K562 (cell line): ENCODE measurements around the gene DIP2C. TPM values are rescaled to one million over a fixed set of nuclear protein-coding genes. Genes with fewer than 3 reads are reported as not detected.

Source experiments
- ATAC-seq: fragments of 200-7000 bp; cut with Tn5 transposase; 3 replicates; pipeline ENCODE4 v1.9.1; 2020; ENCODE audit warnings: moderate library complexity
- BruUV-seq: library from RNA; stranded (reverse); fragments of 400-500 nt; replicated peaks from 2 replicates; lab custom pipeline; 2021; lab: Mats Ljungman, UMichigan
- CTCF ChIA-PET: fragments of 300-600 bp; formaldehyde crosslinking; extraction: SDS; loops from one replicate; lab custom pipeline; 2021; ENCODE audit warnings: low intra/inter-chr PET ratio; lab: Yijun Ruan, JAX
- POLR2A ChIA-PET: fragments of 300-600, 350-650 bp; sonication (Branson Sonifier 250); formaldehyde crosslinking; extraction: SDS; loops from one replicate; lab custom pipeline; 2021; ENCODE audit warnings: antibody characterized with exemption, inconsistent platforms; lab: Yijun Ruan, JAX
- DNase-seq, 4 experiments: peaks; one replicate each; pipeline versions ENCODE4 v3.0.0 to v3.0.0-alpha.2; 2011 to 2018; ENCODE audit warnings: low spot score in 3 of 4, mixed read lengths in 3 of 4; ENCODE audit errors: extremely low read depth in 1 of 4
- FAIRE-seq: peaks from 2 replicates; lab custom pipeline; 2011; peaks lifted over from hg19 to GRCh38; lab: Jason Lieb, UNC
- H2AFZ ChIP-seq: 2 replicates; pipeline ENCODE4 v1.6.0; 2011; ENCODE audit warnings: low read depth, low read length, control low read depth, inconsistent platforms
- H3K27ac ChIP-seq: fragments of 200-600 bp; 3 replicates; pipeline ENCODE4 v1.8.0; 2011; ENCODE audit warnings: low read depth, mild to moderate bottlenecking, control low read depth, inconsistent platforms, low read length, moderate library complexity, mixed read lengths; ENCODE audit errors: extremely low read depth
- H3K27me3 ChIP-seq, 2 experiments: fragments of 300-600 bp in 1 of 2; 2 replicates in 1 of 2; 3 replicates in 1 of 2; pipeline versions ENCODE4 v1.6.0 to v1.8.0; 2011; ENCODE audit warnings: inconsistent platforms in 2 of 2, low read length in 2 of 2, mild to moderate bottlenecking in 1 of 2, mixed read lengths in 1 of 2, moderate library complexity in 1 of 2; ENCODE audit not compliant: control insufficient read depth in 2 of 2, insufficient read depth in 2 of 2
- H3K36me3 ChIP-seq: fragments of 300-600 bp; 3 replicates; pipeline ENCODE4 v1.8.0; 2011; ENCODE audit warnings: mild to moderate bottlenecking, low read length, inconsistent platforms; ENCODE audit not compliant: control insufficient read depth, insufficient read depth
- H3K4me1 ChIP-seq, 2 experiments: fragments of 200-600 bp in 1 of 2; replicated peaks in 1 of 2; 2 replicates in 1 of 2; 3 replicates in 1 of 2; pipeline versions ENCODE4 v1.5.1 to v1.8.0; 2011; ENCODE audit warnings: inconsistent platforms in 2 of 2, low read length in 2 of 2, mild to moderate bottlenecking in 1 of 2, mixed read lengths in 1 of 2, moderate library complexity in 1 of 2; ENCODE audit not compliant: control insufficient read depth in 2 of 2, insufficient read depth in 2 of 2
- H3K4me2 ChIP-seq: 2 replicates; pipeline ENCODE4 v1.6.1; 2011; ENCODE audit warnings: low read length, control low read depth, inconsistent platforms, mixed read lengths; ENCODE audit not compliant: insufficient read depth
- H3K4me3 ChIP-seq: fragments of 200-600 bp; sonication (generic), shearing (Covaris generic); 2 replicates; pipeline ENCODE4 v1.5.1; 2016; ENCODE audit warnings: control low read depth, inconsistent platforms
- H3K79me2 ChIP-seq: fragments of 200-600 bp; 3 replicates; pipeline ENCODE4 v1.8.0; 2011; ENCODE audit warnings: low read length, inconsistent platforms; ENCODE audit not compliant: control insufficient read depth, insufficient read depth
- H3K9ac ChIP-seq, 2 experiments: 2 replicates each; pipeline versions ENCODE4 v1.6.0 to v1.6.1; 2011; ENCODE audit warnings: low read depth in 2 of 2, low read length in 2 of 2, control low read depth in 1 of 2, inconsistent platforms in 1 of 2, mild to moderate bottlenecking in 1 of 2, mixed read lengths in 1 of 2; ENCODE audit not compliant: insufficient read depth in 1 of 2
- H3K9me1 ChIP-seq: one replicate; pipeline ENCODE4 v1.6.0; 2011; ENCODE audit warnings: inconsistent platforms, mild to moderate bottlenecking, low read length, moderate library complexity; ENCODE audit not compliant: control insufficient read depth, insufficient read depth
- H3K9me3 ChIP-seq: replicated peaks from 2 replicates; pipeline ENCODE4 v1.5.1; 2011; ENCODE audit warnings: low read depth, low read length, inconsistent platforms; ENCODE audit not compliant: control insufficient read depth, insufficient read depth
- H4K20me1 ChIP-seq: replicated peaks from 2 replicates; pipeline ENCODE4 v1.6.1; 2011; ENCODE audit warnings: low read length, inconsistent platforms, mixed read lengths; ENCODE audit not compliant: control insufficient read depth, insufficient read depth
- BCLAF1 ChIP-seq, 2 experiments: fragments of 450-650 bp in 1 of 2; IDR thresholded peaks; 2 replicates each; pipeline ENCODE4 v1.6.1; 2011 to 2017; ENCODE audit warnings: low read depth in 2 of 2, antibody characterized with exemption in 1 of 2, borderline replicate concordance in 1 of 2, low read length in 1 of 2, mild to moderate bottlenecking in 1 of 2, mixed read lengths in 1 of 2; ENCODE audit not compliant: control insufficient read depth in 1 of 2
- EP400 ChIP-seq: fragments of 450-650 bp; IDR thresholded peaks from 2 replicates; pipeline ENCODE4 v1.6.1; 2017; ENCODE audit warnings: antibody characterized with exemption, mild to moderate bottlenecking, moderate library complexity
- HDAC2 ChIP-seq: fragments of 450-650 bp; IDR thresholded peaks from 2 replicates; pipeline ENCODE4 v1.6.1; 2016; ENCODE audit warnings: mild to moderate bottlenecking
- MCM2 ChIP-seq: fragments of 450-650 bp; IDR thresholded peaks from 2 replicates; pipeline ENCODE4 v1.6.1; 2017; ENCODE audit warnings: low read depth, mild to moderate bottlenecking
- MYNN ChIP-seq, 2 experiments: sonication (generic); formaldehyde crosslinking in 1 of 2; IDR thresholded peaks; 2 replicates each; pipeline versions ENCODE4 v1.5.0 to v1.6.1; 2016 to 2020; ENCODE audit warnings: antibody characterized with exemption in 1 of 2, missing genetic modification reagents in 1 of 2
- NR2C1 ChIP-seq, 2 experiments: fragments of 450-650 bp; IDR thresholded peaks; 2 replicates each; pipeline ENCODE4 v1.6.1; 2017; ENCODE audit warnings: mild to moderate bottlenecking in 2 of 2, antibody characterized with exemption in 1 of 2, inconsistent platforms in 1 of 2, missing compliant biosample characterization in 1 of 2, missing genetic modification characterization in 1 of 2
- PHTF2 ChIP-seq: fragments of 250-450 bp; sonication (Bioruptor Pico); IDR thresholded peaks from 2 replicates; pipeline ENCODE4 v1.5.0; 2021; ENCODE audit warnings: mild to moderate bottlenecking
- RNF219 ChIP-seq: fragments of 250-450 bp; sonication (Bioruptor Pico); IDR thresholded peaks from 2 replicates; pipeline ENCODE4 v1.5.0; 2022; ENCODE audit warnings: mild to moderate bottlenecking
- SMARCA5 ChIP-seq: fragments of 450-650 bp; IDR thresholded peaks from 2 replicates; pipeline ENCODE4 v1.6.1; 2016
- SREBF1 ChIP-seq: fragments of 150-350 bp; IDR thresholded peaks from 2 replicates; pipeline ENCODE4 v1.6.1; 2014; ENCODE audit warnings: antibody characterized with exemption, low read depth, low read length, borderline replicate concordance
- TRIM24 ChIP-seq, 2 experiments: fragments of 450-650 bp; IDR thresholded peaks; 2 replicates each; pipeline ENCODE4 v1.6.1; 2016
- U2AF1 ChIP-seq: fragments of 200-400 bp; formaldehyde crosslinking; optimal IDR thresholded peaks from 2 replicates; pipeline ENCODE3; 2017; ENCODE audit warnings: mild to moderate bottlenecking, low read depth, low read length, moderate library complexity
- ZC3H8 ChIP-seq: fragments of 450-650 bp; IDR thresholded peaks from 2 replicates; pipeline ENCODE4 v1.6.1; 2017
- WGBS: fragments of 100-300 bp; shearing (Covaris generic); methylation state at CpG from one replicate; pipeline ENCODE4 v1.1.6; 2016; ENCODE audit warnings: low coverage, mixed read lengths; ENCODE audit not compliant: insufficient coverage; ENCODE audit errors: missing lambda C conversion rate; 5-methylcytosine and 5-hydroxymethylcytosine counted together
- in situ Hi-C: fragments of 300-500 bp; cut with MboI; formaldehyde crosslinking; loops from 4 replicates; pipeline ENCODE4 v1.15.0; 2018; ENCODE audit warnings: inconsistent platforms, mixed read lengths
- intact Hi-C: fragments of 100-400 bp; cut with micrococcal nuclease; formaldehyde crosslinking; loops from 2 replicates; pipeline ENCODE4 v1.14.2; 2022
- polyA plus RNA-seq, 8 experiments: library from polyadenylated mRNA; depleted of rRNA in 4 of 8; stranded (reverse) in 5 of 8; unstranded in 3 of 8; fragments of >200 nt; fragmentation: Nextera tagmentation in 2 of 8; fragmentation: Illumina TruSeq in 1 of 8; extraction: Ambion mirVana in 2 of 8; extraction: Trizol in 1 of 8; gene quantifications; 2 replicates each; pipeline versions ENCODE4 v1.2.1 to v1.2.3, GENCODE V29; 2011 to 2014; ENCODE audit warnings: inconsistent platforms in 1 of 8, missing spikeins in 1 of 8
- total RNA-seq, 7 experiments: library from RNA; depleted of rRNA in 6 of 7; stranded (reverse); fragments of >200 nt in 6 of 7; fragmentation: Illumina TruSeq in 2 of 7; extraction: Trizol in 2 of 7; gene quantifications; 2 replicates each; pipeline versions ENCODE4 v1.2.1 to v1.2.3, GENCODE V29; 2011 to 2021; ENCODE audit warnings: low replicate concordance in 1 of 7
- TF ChIP-seq, protein P1 (sequence below), 2 experiments: fragments of 450-650 bp in 1 of 2; sonication (generic) in 1 of 2; formaldehyde crosslinking; conservative IDR thresholded peaks; 2 replicates each; pipeline versions ENCODE4 v1.4.0 to v1.8.1; 2020 to 2022; ENCODE audit warnings: mild to moderate bottlenecking in 1 of 2, missing genetic modification reagents in 1 of 2

DIP2C gene
- total and polyA plus RNA-seq, 9 of the 15 experiments (the other 6 are each of a cell fraction or from before 2014, with no cell fraction given): 0.01 TPM; not detected in 8

DNA sequence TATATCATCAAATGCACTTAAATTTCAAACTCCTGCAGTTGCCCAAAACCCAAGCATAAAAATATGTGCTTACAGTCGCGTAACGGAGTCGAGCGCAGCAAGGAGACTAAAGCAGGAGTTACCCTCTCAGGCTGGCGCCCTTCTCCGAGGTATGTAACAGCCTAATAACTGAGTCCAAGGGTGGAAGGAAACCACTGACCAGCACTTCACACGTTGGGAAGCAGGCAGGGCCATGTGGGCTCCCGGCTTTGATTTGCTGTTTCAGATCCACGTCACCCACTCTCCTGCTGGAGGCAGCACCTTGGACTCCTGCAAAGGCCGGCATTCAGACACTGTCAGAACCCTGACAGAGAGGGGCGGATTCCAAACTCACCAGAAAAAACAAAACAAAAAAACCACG is 123.8 kb downstream of the DIP2C start (continued):
- no peak for TF ChIP-seq BCLAF1 (IDR thresholded peaks at IDR 0.05; ENCODE audit: borderline replicate concordance in 1 of 2, control insufficient read depth in 1 of 2, low read depth in 2 of 2, low read length in 1 of 2)
- TF ChIP-seq, all 486 proteins: peak for 0

GRCh38 chr10:565146-565545 is 124.3 kb downstream of the DIP2C start:
- Histone ChIP-seq H3K4me3 (no peak overlapping the region), H3K27me3 (peaks cover 22 to 59% of the 10 kb centered on the region in 2 experiments), H3K27ac (no peak overlapping the region), H3K9ac (no peak overlapping the region), H3K4me2 (no peak overlapping the region), H3K9me3 (0 out of 2 replicates have a peak, but pooled peaks cover 2% of the 10 kb centered on the region), H3K9me1 (no peaks in the 10 kb centered on the region), H2AFZ (no peak overlapping the region), H4K20me1 (no peaks in the 10 kb centered on the region; the same call in 1 of the 2 replicates), H3K79me2 (no peaks in the 10 kb centered on the region), H3K4me1 (no peaks in the 10 kb centered on the region), H3K36me3 (no peaks in the 10 kb centered on the region)
- FAIRE-seq: no peak
- ChIA-PET CTCF (no interaction called here), POLR2A (no interaction called here)
- ATAC-seq: no peak
- WGBS: 0% methylated on average over 5 of the region's 5 CpGs
- in situ Hi-C loops (no loop called here), intact Hi-C loops (no loop called here)
- DNase-seq: no peak
- BruUV-seq: no TSS peak
- TF ChIP-seq PHTF2 (CRISPR knock-in tag): no peak
- no peak for TF ChIP-seq U2AF1
- TF ChIP-seq SMARCA5: no peak
- TF ChIP-seq TRIM24 (IDR thresholded peaks at IDR 0.05): no peak
- TF ChIP-seq EP400: no peak
- TF ChIP-seq, protein P1, sequence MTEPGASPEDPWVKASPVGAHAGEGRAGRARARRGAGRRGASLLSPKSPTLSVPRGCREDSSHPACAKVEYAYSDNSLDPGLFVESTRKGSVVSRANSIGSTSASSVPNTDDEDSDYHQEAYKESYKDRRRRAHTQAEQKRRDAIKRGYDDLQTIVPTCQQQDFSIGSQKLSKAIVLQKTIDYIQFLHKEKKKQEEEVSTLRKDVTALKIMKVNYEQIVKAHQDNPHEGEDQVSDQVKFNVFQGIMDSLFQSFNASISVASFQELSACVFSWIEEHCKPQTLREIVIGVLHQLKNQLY (CRISPR knock-in tag; conservative IDR thresholded peaks at IDR 0.05): no peak
- TF ChIP-seq SREBF1: no peak
- no peak for TF ChIP-seq ZC3H8
- no peak for TF ChIP-seq HDAC2
- no peak for TF ChIP-seq MCM2
- TF ChIP-seq NR2C1 (IDR thresholded peaks at IDR 0.05): no peak
- TF ChIP-seq NR2C1 (tag; IDR thresholded peaks at IDR 0.05): no peak
- no peak for TF ChIP-seq MYNN (IDR thresholded peaks at IDR 0.05)
- no peak for TF ChIP-seq MYNN (CRISPR knock-in tag; IDR thresholded peaks at IDR 0.05)
- TF ChIP-seq RNF219: no peak
